OCI-LY7 (cell line): ENCODE measurements around the gene RBL2. TPM values are rescaled to one million over a fixed set of nuclear protein-coding genes. Genes with fewer than 3 reads are reported as not detected.

ENCODE experiments used
- BruUV-seq: library from RNA; stranded (reverse); fragments of 400-500 nt; replicated peaks from 2 replicates; lab custom pipeline; 2021; lab: Mats Ljungman, UMichigan
- CTCF ChIA-PET: fragments of 300-600 bp; sonication (Branson Sonifier 250); formaldehyde crosslinking; loops from one replicate; lab custom pipeline; 2022; ENCODE audit warnings: antibody characterized with exemption; ENCODE audit not compliant: unreplicated experiment; lab: Charles Lee
- POLR2A ChIA-PET: fragments of 300-600 bp; sonication (Branson Sonifier 250); formaldehyde crosslinking; loops from one replicate; lab custom pipeline; 2022; ENCODE audit warnings: antibody characterized with exemption; lab: Charles Lee
- DNase-seq: peaks from one replicate; pipeline ENCODE4 v3.0.0-alpha.2; 2015; ENCODE audit warnings: low spot score
- H2AFZ ChIP-seq: fragments of 200-600 bp; sonication (generic), shearing (Covaris generic); 2 replicates; pipeline ENCODE4 v1.6.1; 2014; ENCODE audit warnings: mild to moderate bottlenecking, antibody characterized with exemption, low read length, moderate library complexity
- H3K27ac ChIP-seq: fragments of 200-600 bp; sonication (generic); 2 replicates; pipeline ENCODE4 v1.5.1; 2014; ENCODE audit warnings: mixed run types, low read depth, mild to moderate bottlenecking, moderate library complexity, low read length, inconsistent platforms; ENCODE audit not compliant: poor library complexity, severe bottlenecking
- H3K36me3 ChIP-seq: fragments of 200-600 bp; sonication (generic); 2 replicates; pipeline ENCODE4 v1.6.1; 2014; ENCODE audit warnings: mild to moderate bottlenecking, antibody characterized with exemption, low read length, moderate library complexity, mixed read lengths; ENCODE audit not compliant: insufficient read depth
- H3K4me1 ChIP-seq: fragments of 200-600 bp; sonication (generic); 2 replicates; pipeline ENCODE4 v1.5.1; 2014; ENCODE audit warnings: mild to moderate bottlenecking, low read length; ENCODE audit not compliant: insufficient read depth, poor library complexity, severe bottlenecking
- H3K4me2 ChIP-seq: fragments of 200-600 bp; sonication (generic); 2 replicates; pipeline ENCODE4 v1.6.1; 2014; ENCODE audit warnings: mild to moderate bottlenecking, low read length
- H3K4me3 ChIP-seq: fragments of 200-600 bp; sonication (generic); 2 replicates; pipeline ENCODE4 v1.5.1; 2014; ENCODE audit warnings: mild to moderate bottlenecking, low read depth, low read length; ENCODE audit not compliant: poor library complexity, severe bottlenecking
- H3K79me2 ChIP-seq: fragments of 200-600 bp; sonication (generic); 2 replicates; pipeline ENCODE4 v1.6.1; 2016; ENCODE audit warnings: low read depth, mild to moderate bottlenecking, low read length, moderate library complexity, mixed read lengths; ENCODE audit not compliant: insufficient read depth
- H3K9me2 ChIP-seq: fragments of 200-600 bp; sonication (generic); 2 replicates; pipeline ENCODE4 v1.6.1; 2016; ENCODE audit warnings: mild to moderate bottlenecking, low read length, mixed read lengths; ENCODE audit not compliant: insufficient read depth
- H3K9me3 ChIP-seq: fragments of 200-600 bp; sonication (generic); 2 replicates; pipeline ENCODE4 v1.6.1; 2014; ENCODE audit warnings: mild to moderate bottlenecking, mixed run types, low read length, mixed read lengths
- H4K20me1 ChIP-seq: fragments of 200-600 bp; sonication (generic); 2 replicates; pipeline ENCODE4 v1.6.1; 2014; ENCODE audit warnings: mild to moderate bottlenecking, antibody characterized with exemption, low read length, moderate library complexity, mixed read lengths; ENCODE audit not compliant: insufficient read depth
- CTCF ChIP-seq: fragments of 200-600 bp; sonication (generic); conservative IDR thresholded peaks from 2 replicates; pipeline ENCODE4 v1.5.1; 2014; ENCODE audit warnings: mild to moderate bottlenecking, antibody characterized with exemption, low read length, moderate library complexity, mixed read lengths
- EZH2phosphoT487 ChIP-seq: fragments of 200-600 bp; sonication (generic); IDR thresholded peaks from 2 replicates; pipeline ENCODE4 v1.6.1; 2018; ENCODE audit warnings: low read depth, borderline replicate concordance, mild to moderate bottlenecking, mixed run types, antibody characterized with exemption, low read length, moderate library complexity, mixed read lengths
- intact Hi-C: fragments of 100-400 bp; cut with micrococcal nuclease; formaldehyde crosslinking; loops from one replicate; pipeline ENCODE4 v1.10.0; 2022; ENCODE audit not compliant: unreplicated experiment
- total RNA-seq, 2 experiments: library from RNA; depleted of rRNA in 1 of 2; stranded (reverse); fragments of >200 nt in 1 of 2; shearing (Covaris generic) in 1 of 2; gene quantifications; 2 replicates each; pipeline ENCODE4 v1.2.3, GENCODE V29; 2014 to 2022

Gene RBL2
- total RNA-seq, 2 experiments from 2014 or later, result 51.1 to 69.0 TPM

- BruUV-seq, result no TSS peak
- intact Hi-C loops, result no loop called here
- Histone ChIP-seq H3K4me3 (no peak overlapping the region), H4K20me1 (no peaks in the 10 kb centered on the region), H3K4me1 (no peaks in the 10 kb centered on the region), H3K27ac (no peak overlapping the region), H3K9me2 (no peaks in the 10 kb centered on the region), H2AFZ (no peak overlapping the region), H3K9me3 (peaks cover 7% of the 10 kb centered on the region; the same call in 1 of the 2 replicates), H3K4me2 (no peak overlapping the region), H3K36me3 (peaks cover 93% of the 10 kb centered on the region), H3K79me2 (no peaks in the 10 kb centered on the region)
- POLR2A ChIA-PET, result interaction anchor here (0.7 to 1.5 kb wide), 2 partner anchors 21 to 25 kb away, joined by 3 read pairs; no protein-coding TSS in a partner anchor
- CTCF ChIA-PET, result interaction anchor here (0.6 kb wide), 1 partner anchor 1724 kb away, joined by 4 read pairs; no protein-coding TSS in a partner anchor
- TF ChIP-seq EZH2phosphoT487, result no peak
- TF ChIP-seq CTCF, result no peak
- DNase-seq, result no peak
Observed at GRCh38 chr16:53478965-53479364, 44.7 kb downstream of the RBL2 start.

GRCh38 chr16:53480394-53480793 lies 46.1 kb downstream of the RBL2 start:
- Histone ChIP-seq H3K36me3 (peaks cover 97% of the 10 kb centered on the region), H3K9me2 (no peaks in the 10 kb centered on the region), H3K4me3 (no peak overlapping the region), H3K9me3 (peaks cover 22% of the 10 kb centered on the region; the same call in 1 of the 2 replicates), H3K79me2 (no peaks in the 10 kb centered on the region), H4K20me1 (no peaks in the 10 kb centered on the region), H3K4me1 (no peaks in the 10 kb centered on the region), H3K4me2 (no peak overlapping the region), H3K27ac (no peak overlapping the region), H2AFZ (no peak overlapping the region)
- DNase-seq, result no peak
- no TSS peak for BruUV-seq
- POLR2A ChIA-PET, result interaction anchor here (1.5 kb wide), 1 partner anchor 10 kb away, joined by 3 read pairs; no protein-coding TSS in a partner anchor
- TF ChIP-seq CTCF (no peak), EZH2phosphoT487 (no peak)
- CTCF ChIA-PET, result no interaction called here
- intact Hi-C loops, result no loop called here

- POLR2A ChIA-PET, result interaction anchor here (0.6 to 1.3 kb wide), 2 partner anchors 11 to 1227 kb away, joined by 3 to 5 read pairs; no protein-coding TSS in a partner anchor
- no peak overlapping the region for H3K27ac ChIP-seq
- CTCF ChIA-PET, result no interaction called here
- TF ChIP-seq EZH2phosphoT487, result no peak
- TF ChIP-seq CTCF, result no peak
- H3K36me3 ChIP-seq, result peaks cover 99% of the 10 kb centered on the region
- no peaks in the 10 kb centered on the region for H3K79me2 ChIP-seq
- no peak for DNase-seq
- H2AFZ ChIP-seq, result no peak overlapping the region
- H3K4me2 ChIP-seq, result no peak overlapping the region
- no peaks in the 10 kb centered on the region for H4K20me1 ChIP-seq
- BruUV-seq, result no TSS peak
- no peak overlapping the region for H3K4me3 ChIP-seq
- H3K9me3 ChIP-seq, result peaks cover 32% of the 10 kb centered on the region
- no peaks in the 10 kb centered on the region for H3K4me1 ChIP-seq
- intact Hi-C loops, result no loop called here
- no peaks in the 10 kb centered on the region for H3K9me2 ChIP-seq
Observed at GRCh38 chr16:53482123-53482522, 47.9 kb downstream of the RBL2 start.
